GM12878 (cell line): ENCODE measurements around the gene DIDO1. TPM values are rescaled to one million over a fixed set of nuclear protein-coding genes. Genes with fewer than 3 reads are reported as not detected.

Source experiments
- BCLAF1 ChIP-seq: fragments of 450-650 bp; IDR thresholded peaks from 2 replicates; pipeline ENCODE4 v1.6.1; 2017; ENCODE audit warnings: antibody characterized with exemption, mild to moderate bottlenecking, moderate library complexity
- HDGF ChIP-seq: fragments of 450-650 bp; IDR thresholded peaks from 2 replicates; pipeline ENCODE4 v1.6.1; 2016; ENCODE audit warnings: antibody characterized with exemption
- USF1 ChIP-seq: IDR thresholded peaks from 2 replicates; pipeline ENCODE4 v1.6.1; 2011; ENCODE audit warnings: borderline replicate concordance, low read depth, mild to moderate bottlenecking, moderate library complexity, mixed read lengths, low read length; ENCODE audit not compliant: insufficient read depth; ENCODE audit errors: extremely low read length
- polyA plus RNA-seq, 11 experiments: library from polyadenylated mRNA; depleted of rRNA in 4 of 11; unstranded in 6 of 11; stranded (reverse) in 5 of 11; fragments of >200 nt; fragmentation: Nextera tagmentation in 4 of 11; fragmentation: Illumina TruSeq in 1 of 11; extraction: Ambion mirVana in 4 of 11; extraction: Trizol in 1 of 11; gene quantifications; 1 replicate in 1 of 11; 2 replicates in 10 of 11; pipeline versions ENCODE4 v1.2.1 to v1.2.3, GENCODE V29; 2011 to 2016; ENCODE audit warnings: inconsistent platforms in 2 of 11, missing spikeins in 2 of 11, low read depth in 1 of 11
- total RNA-seq, 4 experiments: library from RNA; depleted of rRNA in 3 of 4; stranded (reverse); fragments of >200 nt in 3 of 4; fragmentation: Illumina TruSeq in 1 of 4; extraction: Trizol in 1 of 4; gene quantifications; 2 replicates each; pipeline versions ENCODE4 v1.2.1 to v1.2.3, GENCODE V29; 2013 to 2021
- TF ChIP-seq, protein P1 (sequence below): fragments of 450-650 bp; IDR thresholded peaks from 2 replicates; pipeline ENCODE4 v1.6.1; 2016; ENCODE audit warnings: mild to moderate bottlenecking, moderate library complexity, borderline replicate concordance

Gene DIDO1
- total and polyA plus RNA-seq, 10 of the 15 experiments (the other 5 are each of a cell fraction or from before 2014, with no cell fraction given), result 5.5 to 56.4 (median 38.4) TPM

DNA sequence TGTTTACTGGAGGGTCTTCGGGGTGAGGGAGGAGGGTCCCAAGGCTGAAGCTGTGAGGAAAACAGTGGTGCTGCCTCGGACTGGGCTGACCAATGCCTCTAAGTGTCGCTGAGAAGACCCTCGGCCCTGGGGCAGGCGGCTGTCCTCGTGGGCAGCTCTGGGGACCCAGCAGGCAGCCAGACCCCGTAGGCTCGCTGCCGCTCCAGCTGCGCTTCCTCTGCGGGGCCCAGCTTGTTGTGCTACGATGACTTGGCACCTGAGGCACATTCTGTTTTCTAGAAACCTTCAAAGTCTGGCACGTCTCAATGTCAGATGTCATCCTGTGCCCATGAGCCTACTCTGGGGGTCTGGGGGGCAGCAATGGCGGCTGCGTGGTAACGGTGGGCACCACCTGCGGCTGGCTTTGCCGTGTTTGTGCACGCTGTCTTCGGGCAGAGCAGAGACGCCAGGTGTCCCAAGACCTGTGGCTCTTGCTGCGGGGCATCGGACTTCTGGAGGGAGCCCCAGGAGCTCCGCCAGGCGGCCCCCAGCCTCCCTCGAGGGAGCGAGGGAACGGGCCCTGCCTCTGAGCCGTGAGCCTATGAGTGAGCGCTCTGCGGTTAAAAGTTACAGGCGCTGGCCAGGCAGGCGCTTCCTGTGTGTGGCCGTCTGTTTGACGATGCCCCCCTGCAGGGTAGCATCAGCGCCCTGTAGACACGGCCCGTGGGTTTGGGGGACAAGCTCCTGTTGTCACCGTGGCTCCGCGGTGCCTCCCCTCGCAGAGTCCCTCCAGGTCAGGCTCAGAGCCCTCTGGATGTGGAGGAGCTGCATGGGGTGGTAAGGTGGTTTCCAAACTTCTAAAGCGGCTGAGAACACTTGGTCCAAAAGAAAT lies 33.0 kb upstream of the DIDO1 start (continued):
- TF ChIP-seq HDGF (no peak), USF1 (no peak), BCLAF1 (no peak)
- TF ChIP-seq, protein P1, sequence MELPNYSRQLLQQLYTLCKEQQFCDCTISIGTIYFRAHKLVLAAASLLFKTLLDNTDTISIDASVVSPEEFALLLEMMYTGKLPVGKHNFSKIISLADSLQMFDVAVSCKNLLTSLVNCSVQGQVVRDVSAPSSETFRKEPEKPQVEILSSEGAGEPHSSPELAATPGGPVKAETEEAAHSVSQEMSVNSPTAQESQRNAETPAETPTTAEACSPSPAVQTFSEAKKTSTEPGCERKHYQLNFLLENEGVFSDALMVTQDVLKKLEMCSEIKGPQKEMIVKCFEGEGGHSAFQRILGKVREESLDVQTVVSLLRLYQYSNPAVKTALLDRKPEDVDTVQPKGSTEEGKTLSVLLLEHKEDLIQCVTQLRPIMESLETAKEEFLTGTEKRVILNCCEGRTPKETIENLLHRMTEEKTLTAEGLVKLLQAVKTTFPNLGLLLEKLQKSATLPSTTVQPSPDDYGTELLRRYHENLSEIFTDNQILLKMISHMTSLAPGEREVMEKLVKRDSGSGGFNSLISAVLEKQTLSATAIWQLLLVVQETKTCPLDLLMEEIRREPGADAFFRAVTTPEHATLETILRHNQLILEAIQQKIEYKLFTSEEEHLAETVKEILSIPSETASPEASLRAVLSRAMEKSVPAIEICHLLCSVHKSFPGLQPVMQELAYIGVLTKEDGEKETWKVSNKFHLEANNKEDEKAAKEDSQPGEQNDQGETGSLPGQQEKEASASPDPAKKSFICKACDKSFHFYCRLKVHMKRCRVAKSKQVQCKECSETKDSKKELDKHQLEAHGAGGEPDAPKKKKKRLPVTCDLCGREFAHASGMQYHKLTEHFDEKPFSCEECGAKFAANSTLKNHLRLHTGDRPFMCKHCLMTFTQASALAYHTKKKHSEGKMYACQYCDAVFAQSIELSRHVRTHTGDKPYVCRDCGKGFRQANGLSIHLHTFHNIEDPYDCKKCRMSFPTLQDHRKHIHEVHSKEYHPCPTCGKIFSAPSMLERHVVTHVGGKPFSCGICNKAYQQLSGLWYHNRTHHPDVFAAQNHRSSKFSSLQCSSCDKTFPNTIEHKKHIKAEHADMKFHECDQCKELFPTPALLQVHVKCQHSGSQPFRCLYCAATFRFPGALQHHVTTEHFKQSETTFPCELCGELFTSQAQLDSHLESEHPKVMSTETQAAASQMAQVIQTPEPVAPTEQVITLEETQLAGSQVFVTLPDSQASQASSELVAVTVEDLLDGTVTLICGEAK, result no peak
